NCI-H1436 treated with DMSO at 0.1 percent for 48 hours (cell line): ENCODE measurements around the gene ODAD2.
"Not testable (repeated sequence)": the region's sequence is repeated elsewhere in the genome, so short reads cannot be mapped to it uniquely, and the experiment has no call there.

Experiments
- DNase-seq: peaks from one replicate; lab custom pipeline; 2025; lab: John Stamatoyannopoulos, UW

Gene ODAD2

GRCh38 chr10:27998954-27999275 lies at the start of gene ODAD2:
Gene ODAD2, minus strand, starts transcription at chr10:27999079. Its CDS starts 3,937 bp downstream, at chr10:27995142.
- no peak for DNase-seq

- no peak for DNase-seq
Measured at GRCh38 chr10:28047061-28047460, 48.2 kb upstream of the ODAD2 start.

- DNase-seq: no peak
Measured at GRCh38 chr10:28046579-28046978, 47.7 kb upstream of the ODAD2 start.

- DNase-seq: no peak
Measured at GRCh38 chr10:28043941-28044340, 45.1 kb upstream of the ODAD2 start.

- DNase-seq: no peak
Measured at GRCh38 chr10:28036587-28036986, 37.7 kb upstream of the ODAD2 start.

- no peak for DNase-seq
Measured at GRCh38 chr10:28020993-28021982, 22.4 kb upstream of the ODAD2 start.

GRCh38 chr10:28020080-28020860 lies 21.4 kb upstream of the ODAD2 start:
- no peak for DNase-seq

- no peak for DNase-seq
Measured at GRCh38 chr10:28014651-28015050, 15.8 kb upstream of the ODAD2 start.

- DNase-seq: no peak
Measured at GRCh38 chr10:28012990-28013515, 14.2 kb upstream of the ODAD2 start.

- no peak for DNase-seq
Measured at GRCh38 chr10:28010821-28011220, 11.9 kb upstream of the ODAD2 start.

GRCh38 chr10:28008054-28008453 lies 9.2 kb upstream of the ODAD2 start:
- no peak for DNase-seq

GRCh38 chr10:28001353-28001752 lies 2.5 kb upstream of the ODAD2 start:
- no peak for DNase-seq

GRCh38 chr10:27998178-27998953 lies 513 bp downstream of the ODAD2 start:
- DNase-seq: no peak

GRCh38 chr10:27997865-27998177 lies 1.1 kb downstream of the ODAD2 start:
- no peak for DNase-seq

- no peak for DNase-seq
Measured at GRCh38 chr10:27995311-27995710, 3.6 kb downstream of the ODAD2 start.

GRCh38 chr10:27989357-27989756 lies 9.5 kb downstream of the ODAD2 start:
- DNase-seq: not testable (repeated sequence)

GRCh38 chr10:27986821-27987220 lies 12.1 kb downstream of the ODAD2 start:
- no peak for DNase-seq

GRCh38 chr10:27982875-27983543 lies 15.9 kb downstream of the ODAD2 start:
- no peak for DNase-seq

- no peak for DNase-seq
Measured at GRCh38 chr10:27981744-27982143, 17.1 kb downstream of the ODAD2 start.

- DNase-seq: not testable (repeated sequence)
Measured at GRCh38 chr10:27970795-27971194, 28.1 kb downstream of the ODAD2 start.

GRCh38 chr10:27969931-27970330 lies 28.9 kb downstream of the ODAD2 start:
- not testable (repeated sequence) for DNase-seq
